ENCODE data around the gene NCDN. TPM values are rescaled to one million over a fixed set of nuclear protein-coding genes. Genes with fewer than 3 reads are reported as not detected.

The NCDN gene
- total and polyA plus RNA-seq, 2 donors (not counting 3 experiments of a cell fraction or from before 2014, with no cell fraction given), result 17.3 to 22.0 TPM

GRCh38 chr1:35533586-35533985, 24.0 kb upstream of the NCDN start:
- intact Hi-C loops (cut with micrococcal nuclease) (no loop called here), dilution Hi-C loops (cut with MboI; ENCODE audit: extremely low pct_ligation_motif_present, low sequenced_read_pairs) (no loop called here)
- Histone ChIP-seq H3K27me3 (ENCODE audit: control insufficient read depth in 2 of 2, insufficient read depth in 2 of 2, low read length in 2 of 2) (no peaks in the 10 kb centered on the region), H4K20me1 (replicated peaks; ENCODE audit: control insufficient read depth, extremely low read depth, insufficient read depth, low read length) (peaks cover 3% of the 10 kb centered on the region), H3K4me2 (ENCODE audit: insufficient read depth, low read length) (no peak overlapping the region), H3K4me1 (ENCODE audit: control insufficient read depth, extremely low read depth, insufficient read depth, low read length) (no peaks in the 10 kb centered on the region), H3K9me3 (replicated peaks; ENCODE audit: control insufficient read depth, insufficient read depth, low read length) (no peaks in the 10 kb centered on the region), H3K79me2 (ENCODE audit: control insufficient read depth, insufficient read depth, low read length) (no peaks in the 10 kb centered on the region), H3K9me1 (replicated peaks; ENCODE audit: control insufficient read depth, extremely low read depth, insufficient read depth, low read length) (no peaks in the 10 kb centered on the region), H3K4me3 (replicated peaks in 1 of 3; ENCODE audit: insufficient read depth in 1 of 3, low read depth in 1 of 3, low read length in 3 of 3) (no peak overlapping the region), H3K27ac (ENCODE audit: insufficient read depth, low read depth, low read length) (no peak overlapping the region), H2AFZ (ENCODE audit: low read depth, low read length) (no peak overlapping the region), H3K9ac (replicated peaks; ENCODE audit: extremely low read depth, insufficient read depth, low read length) (no peak overlapping the region), H3K36me3 (ENCODE audit: control insufficient read depth in 2 of 2, extremely low read depth in 1 of 2, insufficient read depth in 2 of 2, low read length in 2 of 2) (peaks cover 0 to 5% of the 10 kb centered on the region in 2 experiments)
- DNase-seq (ENCODE audit: low read depth, low spot score), result no peak
- CTCF ChIA-PET, result interaction anchor here (0.6 to 1.3 kb wide), 2 partner anchors 18 to 470 kb away, joined by 3 to 5 read pairs; no protein-coding TSS in a partner anchor
- no peak for FAIRE-seq
- BruUV-seq (replicated peaks), result no TSS peak
- TF ChIP-seq GATA2 (IDR thresholded peaks at IDR 0.05; ENCODE audit: insufficient read depth, insufficient read length, low read depth, low read length) (no peak), MYC (IDR thresholded peaks at IDR 0.05; ENCODE audit: low read depth, low read length) (no peak), JUN (IDR thresholded peaks at IDR 0.05; ENCODE audit: borderline replicate concordance, insufficient read depth, insufficient read length, low read depth) (no peak), EZH2 (IDR thresholded peaks at IDR 0.05; ENCODE audit: borderline replicate concordance, low read depth, low read length, severe bottlenecking) (no peak), POLR2A (IDR thresholded peaks at IDR 0.05; ENCODE audit: low read depth, low read length) (no peak), FOS (IDR thresholded peaks at IDR 0.05; ENCODE audit: borderline replicate concordance, insufficient read depth, low read length) (no peak), POLR2AphosphoS5 (IDR thresholded peaks at IDR 0.05; ENCODE audit: insufficient read depth, low read depth, low read length) (no peak), CTCF (IDR thresholded peaks at IDR 0.05; ENCODE audit: extremely low read depth in 1 of 2, insufficient read depth in 1 of 2, low read depth in 1 of 2, low read length in 2 of 2) (no peak)
- TF ChIP-seq, protein P1, sequence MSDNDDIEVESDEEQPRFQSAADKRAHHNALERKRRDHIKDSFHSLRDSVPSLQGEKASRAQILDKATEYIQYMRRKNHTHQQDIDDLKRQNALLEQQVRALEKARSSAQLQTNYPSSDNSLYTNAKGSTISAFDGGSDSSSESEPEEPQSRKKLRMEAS (IDR thresholded peaks at IDR 0.05; ENCODE audit: insufficient read depth, insufficient read length), result no peak
- POLR2A ChIA-PET, result no interaction called here
